Measurements from ENCODE around the gene DNAJB1.
A peak's percentile ranks its signal among the peaks of the same experiment; 100 is the strongest.
"Not testable (repeated sequence)": the region's sequence is repeated elsewhere in the genome, so short reads cannot be mapped to it uniquely, and the experiment has no call there.

Gene DNAJB1

GRCh38 chr19:14520543-14520942, 2.3 kb upstream of the DNAJB1 start:
- DNase-seq (ENCODE audit: low read depth, low spot score) = no peak

DNA sequence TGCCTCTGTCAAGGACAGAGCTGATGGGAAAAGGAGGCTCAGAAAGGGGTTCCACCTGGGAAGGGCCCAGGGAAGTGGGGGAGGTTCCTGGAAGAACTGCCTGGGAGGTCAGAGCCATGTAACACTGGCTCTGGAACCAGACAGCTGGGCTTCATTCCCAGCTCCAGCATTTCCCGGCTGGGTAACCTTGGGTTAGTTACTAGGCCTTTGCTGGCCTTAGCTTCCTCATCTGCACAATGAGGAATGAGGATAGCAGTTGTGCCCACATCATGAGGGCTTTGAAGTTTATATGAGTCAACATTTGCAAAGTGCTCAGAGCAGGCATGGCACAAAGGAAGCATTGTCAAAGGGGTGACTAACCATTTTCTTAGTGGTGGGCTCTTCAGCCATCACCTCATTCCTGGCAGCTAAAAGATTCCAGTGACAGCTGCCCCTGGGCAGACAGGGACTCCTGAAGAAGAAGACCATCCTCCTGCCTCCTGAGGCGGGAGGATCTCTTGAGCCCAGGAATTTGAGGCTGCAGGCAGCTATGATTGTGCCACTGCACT, 1.7 kb upstream of the DNAJB1 start:
- no peak for DNase-seq (ENCODE audit: low read depth, low spot score)

DNA sequence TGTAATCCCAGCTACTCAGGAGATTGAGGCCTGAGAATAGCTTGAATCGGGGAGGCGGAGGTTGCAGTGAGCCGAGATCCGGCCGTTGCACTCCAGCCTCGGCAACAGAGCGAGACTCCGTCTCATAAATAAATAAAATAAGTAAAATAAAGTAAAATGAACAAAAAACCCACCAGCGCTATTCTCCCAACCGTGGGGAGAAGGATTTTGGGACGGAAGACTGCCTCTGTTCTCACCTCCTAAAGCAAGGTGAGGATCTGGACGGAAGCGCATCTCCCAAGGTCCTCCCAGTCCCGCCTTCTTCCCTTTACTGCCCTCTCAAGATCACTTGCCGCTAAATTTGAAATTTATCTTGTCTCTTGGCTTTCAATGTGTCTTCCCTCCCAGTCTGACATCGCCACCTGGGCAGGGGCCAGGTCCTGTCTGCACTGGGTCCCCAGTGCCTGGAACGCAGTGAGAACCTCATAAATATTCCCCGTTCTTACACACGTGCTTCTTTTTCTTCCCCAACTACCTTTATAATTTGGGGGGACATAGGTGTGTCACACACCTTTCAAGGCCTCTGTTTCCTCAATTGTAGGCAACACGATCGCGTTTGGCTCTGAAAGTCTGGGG, 1.2 kb upstream of the DNAJB1 start:
- no peak for DNase-seq (ENCODE audit: low read depth, low spot score)

DNA sequence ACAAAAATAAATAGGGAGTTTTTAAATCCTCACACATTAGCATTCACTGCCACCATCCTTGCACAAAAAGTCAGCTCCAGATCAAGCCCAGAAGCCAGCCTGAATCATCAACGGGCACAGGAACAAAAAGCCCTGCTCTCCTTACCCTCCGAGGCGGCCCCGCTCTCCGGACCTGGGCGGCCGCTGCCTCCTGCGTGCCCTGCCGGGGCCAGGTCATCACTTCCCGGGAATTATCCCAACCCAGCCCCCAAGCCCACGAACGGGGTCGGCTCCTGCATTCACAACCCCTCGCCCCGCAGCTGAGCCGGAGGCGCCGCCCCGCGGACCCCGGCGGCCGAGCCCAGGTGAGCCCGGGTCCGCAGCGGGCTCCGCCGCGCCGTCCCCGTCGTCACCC, 754 bp downstream of the DNAJB1 start:
- no peak for DNase-seq (ENCODE audit: low read depth, low spot score)

GRCh38 chr19:14516746-14517438, 1.3 kb downstream of the DNAJB1 start:
- no peak for DNase-seq (ENCODE audit: low read depth, low spot score)

DNA sequence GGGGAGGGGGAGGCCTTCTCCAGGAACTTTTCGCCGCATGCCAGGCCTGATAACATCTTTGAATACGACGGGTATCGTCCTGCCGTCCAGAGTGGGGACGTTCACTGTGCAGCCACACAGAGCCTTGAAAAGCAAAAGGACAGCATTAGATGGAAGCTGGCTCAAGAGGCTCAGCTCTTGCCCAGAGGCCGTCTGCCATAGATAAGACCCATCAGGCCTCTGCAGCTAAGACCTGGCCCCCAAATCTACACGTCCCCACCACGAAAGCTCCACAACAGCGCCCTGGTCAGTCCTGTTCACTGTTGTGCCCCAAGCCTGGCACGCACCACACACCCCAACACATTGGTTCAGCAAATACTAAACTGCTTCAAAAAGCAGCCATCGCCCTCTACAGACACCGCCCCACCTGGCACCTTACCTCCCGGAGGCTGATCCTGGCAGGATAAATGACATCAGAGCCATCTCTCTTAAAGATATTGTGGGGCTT, 2.1 kb downstream of the DNAJB1 start:
- no peak for DNase-seq (ENCODE audit: low read depth, low spot score)

DNA sequence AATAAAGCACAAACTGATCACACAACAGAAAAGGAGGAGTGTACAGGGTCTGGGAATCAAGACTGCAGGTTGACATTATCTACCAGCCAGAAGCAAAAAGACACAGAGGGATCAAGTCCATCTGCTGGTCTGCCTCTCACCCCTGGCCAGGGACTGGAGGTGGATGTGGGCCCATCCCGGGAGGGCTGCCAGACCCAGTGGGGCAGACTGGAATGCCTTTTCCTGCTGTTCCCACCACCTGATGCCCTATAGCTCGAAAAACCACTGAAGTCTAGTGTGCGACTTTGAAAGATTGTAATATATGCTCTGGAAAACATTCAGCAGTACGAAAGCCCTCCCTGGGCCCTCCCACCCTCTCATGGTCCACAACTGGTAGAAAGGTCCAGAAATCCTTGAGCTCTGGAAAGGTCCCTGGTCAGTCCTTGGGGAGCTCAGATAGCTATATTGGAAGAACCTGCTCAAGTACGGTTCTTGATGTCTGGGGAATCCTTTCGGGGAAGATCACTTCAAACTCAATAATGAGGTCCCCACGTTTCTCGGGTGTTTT, 2.6 kb downstream of the DNAJB1 start:
- DNase-seq (ENCODE audit: low read depth, low spot score) = no peak

DNA sequence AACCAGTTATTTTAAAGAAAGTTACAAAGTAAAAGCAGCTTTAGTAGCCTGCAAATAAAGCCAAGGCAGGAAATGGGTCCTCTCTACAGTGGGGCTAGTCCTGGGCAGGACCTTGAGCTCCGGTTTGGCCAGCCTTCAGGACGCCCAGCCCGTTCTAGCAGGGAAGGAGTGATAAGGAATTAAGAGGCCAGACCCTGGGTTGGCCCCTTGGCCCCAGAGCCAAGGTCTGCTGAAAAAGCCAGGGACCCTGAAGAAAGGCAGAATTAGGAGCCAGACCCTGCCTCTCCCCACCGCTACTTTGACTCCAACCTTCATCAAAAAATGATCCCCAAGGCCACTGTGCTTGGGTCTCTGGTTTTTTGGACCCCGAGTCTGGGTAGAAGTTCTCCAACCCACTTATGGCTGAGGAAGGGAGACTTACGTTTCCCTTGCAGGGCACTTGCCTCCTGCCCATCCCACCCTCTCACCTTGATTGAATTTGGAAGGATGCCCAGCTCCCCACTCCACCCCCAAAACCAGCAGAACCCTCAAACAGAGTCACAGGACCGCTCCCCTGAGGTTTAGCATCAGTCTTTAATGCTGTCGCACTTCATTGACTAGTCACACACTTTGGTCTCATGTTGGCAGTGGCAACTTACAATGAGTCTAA, 3.9 kb downstream of the DNAJB1 start:
- DNase-seq (ENCODE audit: low read depth, low spot score) = no peak

- DNase-seq (ENCODE audit: low read depth, low spot score) = no peak
Measured at GRCh38 chr19:14512406-14512961, 5.7 kb downstream of the DNAJB1 start.

DNA sequence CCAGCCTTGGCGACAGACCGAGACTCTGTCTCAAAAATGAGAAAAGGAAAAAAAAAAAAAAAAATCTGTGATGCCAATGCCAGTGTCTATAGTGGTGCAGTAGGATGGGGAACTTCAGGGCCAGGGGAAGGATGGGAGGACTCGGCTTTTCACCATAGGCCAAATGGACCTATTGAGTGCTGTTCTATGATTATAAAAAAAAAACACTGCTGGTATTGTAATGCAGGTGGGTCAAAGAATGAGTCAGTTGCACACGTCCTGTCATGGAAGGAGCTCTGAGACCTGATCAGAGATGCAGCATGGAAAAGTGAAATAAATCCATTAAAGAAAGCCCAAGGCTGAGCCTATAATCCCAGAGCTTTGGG, 7.0 kb downstream of the DNAJB1 start:
- DNase-seq (ENCODE audit: low read depth, low spot score) = no peak

DNA sequence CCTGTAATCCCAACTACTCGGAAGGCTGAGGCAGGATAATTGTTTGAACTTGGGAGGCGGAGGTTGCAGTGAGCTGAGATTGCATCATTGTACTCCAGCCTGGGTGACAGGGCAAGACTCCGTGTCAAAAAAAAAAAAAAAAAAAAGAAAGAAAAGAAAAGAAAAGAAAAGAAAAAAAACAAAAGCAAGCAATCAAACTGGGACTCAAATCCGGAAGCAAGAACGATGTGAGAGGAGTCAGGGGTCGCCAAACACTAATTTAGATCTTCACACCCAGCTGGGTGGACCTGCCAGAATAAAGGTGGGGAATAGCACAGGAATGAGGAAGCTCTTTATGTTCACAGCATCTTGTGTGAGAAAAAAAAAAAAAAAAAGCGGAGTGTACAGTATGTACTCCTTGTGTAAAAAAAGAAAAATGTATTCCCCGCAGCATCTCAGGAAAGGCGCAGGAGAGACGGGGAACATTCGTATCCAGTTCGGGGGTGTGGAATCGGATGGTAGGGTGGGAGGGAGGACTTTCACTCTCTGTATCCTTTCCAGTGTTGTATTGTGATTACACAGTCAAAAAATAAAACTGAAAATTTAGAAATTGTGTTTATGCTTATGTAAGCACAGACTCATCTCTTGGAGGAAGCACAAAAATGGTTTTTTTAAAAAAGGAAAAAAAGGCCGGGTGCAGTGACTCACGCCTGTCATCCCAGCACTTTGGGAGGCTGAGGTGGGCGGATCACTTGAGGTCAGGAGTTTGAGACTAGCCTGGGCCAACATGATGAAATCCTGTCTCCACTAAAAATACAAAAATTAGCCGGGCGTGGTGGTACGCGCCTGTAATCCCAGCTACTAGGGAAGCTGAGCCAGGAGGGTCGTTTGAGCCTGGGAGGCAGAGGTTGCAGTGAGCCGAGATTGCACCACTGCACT, 7.6 kb downstream of the DNAJB1 start:
- DNase-seq (ENCODE audit: low read depth, low spot score) = peak; percentile 46

DNA sequence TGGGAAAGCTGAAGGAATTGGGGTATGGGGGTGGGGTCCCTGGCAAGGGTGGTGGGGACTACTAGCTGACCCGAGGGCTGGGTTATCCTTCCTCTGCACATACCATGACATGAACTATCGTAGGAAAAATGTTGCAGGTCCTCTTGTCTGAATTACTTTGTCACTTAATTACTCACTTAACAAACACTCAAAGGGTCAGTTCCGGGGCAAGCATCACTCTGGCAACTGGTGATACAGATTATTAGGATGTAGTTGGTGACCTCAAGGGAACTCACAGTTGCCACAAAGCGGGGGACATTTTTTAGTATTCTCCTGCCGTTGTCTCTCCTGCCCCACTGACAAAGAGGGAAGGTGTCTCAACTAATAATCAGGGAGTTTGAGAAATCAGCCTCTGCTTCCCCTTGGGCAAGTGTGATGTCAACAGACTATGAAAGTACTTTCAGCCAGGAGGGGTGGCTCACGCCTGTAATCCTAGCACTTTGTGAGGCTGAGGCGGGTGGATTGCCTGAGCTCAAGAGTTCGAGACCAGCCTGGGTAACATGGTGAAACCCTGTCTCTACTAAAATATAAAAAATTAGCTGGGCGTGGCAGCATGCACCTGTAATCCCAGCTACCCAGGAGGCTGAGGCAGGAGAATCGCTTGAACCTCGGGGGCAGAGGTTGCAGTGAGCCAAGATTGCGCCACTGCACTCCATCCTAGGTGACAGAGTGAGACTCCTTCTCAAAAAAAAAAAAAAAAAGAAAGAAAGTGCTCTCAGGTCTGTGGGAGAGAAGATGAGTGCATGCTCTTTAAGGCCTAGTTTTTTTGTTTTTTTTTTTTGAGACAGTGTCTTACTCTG, 10.3 kb downstream of the DNAJB1 start:
- DNase-seq (ENCODE audit: low read depth, low spot score) = no peak

GRCh38 chr19:14505488-14506239, 12.5 kb downstream of the DNAJB1 start:
- no peak for DNase-seq (ENCODE audit: low read depth, low spot score)

DNA sequence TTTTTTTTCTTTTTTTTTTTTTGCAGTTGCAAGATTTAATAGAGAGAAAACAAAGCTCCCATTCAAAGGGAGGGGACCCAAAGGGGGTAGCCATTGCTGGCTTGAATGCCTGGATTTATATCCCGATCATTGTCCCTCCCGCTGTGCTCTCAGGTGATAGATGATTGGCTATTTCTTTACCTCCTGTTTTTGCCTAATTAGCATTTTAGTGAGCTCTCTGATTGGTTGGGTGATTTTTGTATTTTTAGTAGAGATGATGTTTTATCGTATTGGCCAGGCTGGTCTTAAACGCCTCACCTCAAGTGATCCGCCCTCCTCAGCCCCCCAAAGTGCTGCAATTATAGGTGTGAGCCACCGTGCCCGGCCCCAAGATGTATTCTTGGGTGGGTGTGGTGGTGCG, 13.6 kb downstream of the DNAJB1 start:
- DNase-seq (ENCODE audit: low read depth, low spot score) = not testable (repeated sequence)

DNA sequence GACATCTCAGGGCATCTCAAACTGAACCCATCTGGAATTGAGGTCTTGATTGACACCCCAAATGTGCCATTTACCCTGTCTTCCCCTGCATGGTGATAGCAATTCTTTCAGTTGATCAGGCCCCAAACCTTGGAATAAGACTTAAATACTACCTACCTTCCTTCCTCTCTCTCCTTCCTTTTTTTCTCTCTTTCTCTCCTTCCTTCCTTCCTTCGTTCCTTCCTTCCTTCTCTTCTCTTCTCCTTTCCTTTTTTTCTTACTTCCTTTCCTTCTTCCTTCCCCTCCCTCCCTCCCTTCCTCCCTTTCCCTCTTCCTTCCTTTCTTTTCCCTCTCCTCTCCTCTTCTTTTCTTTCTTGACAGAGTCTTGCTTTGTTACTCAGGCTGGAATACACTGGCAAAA, 14.9 kb downstream of the DNAJB1 start:
- DNase-seq (ENCODE audit: low read depth, low spot score) = no peak

DNA sequence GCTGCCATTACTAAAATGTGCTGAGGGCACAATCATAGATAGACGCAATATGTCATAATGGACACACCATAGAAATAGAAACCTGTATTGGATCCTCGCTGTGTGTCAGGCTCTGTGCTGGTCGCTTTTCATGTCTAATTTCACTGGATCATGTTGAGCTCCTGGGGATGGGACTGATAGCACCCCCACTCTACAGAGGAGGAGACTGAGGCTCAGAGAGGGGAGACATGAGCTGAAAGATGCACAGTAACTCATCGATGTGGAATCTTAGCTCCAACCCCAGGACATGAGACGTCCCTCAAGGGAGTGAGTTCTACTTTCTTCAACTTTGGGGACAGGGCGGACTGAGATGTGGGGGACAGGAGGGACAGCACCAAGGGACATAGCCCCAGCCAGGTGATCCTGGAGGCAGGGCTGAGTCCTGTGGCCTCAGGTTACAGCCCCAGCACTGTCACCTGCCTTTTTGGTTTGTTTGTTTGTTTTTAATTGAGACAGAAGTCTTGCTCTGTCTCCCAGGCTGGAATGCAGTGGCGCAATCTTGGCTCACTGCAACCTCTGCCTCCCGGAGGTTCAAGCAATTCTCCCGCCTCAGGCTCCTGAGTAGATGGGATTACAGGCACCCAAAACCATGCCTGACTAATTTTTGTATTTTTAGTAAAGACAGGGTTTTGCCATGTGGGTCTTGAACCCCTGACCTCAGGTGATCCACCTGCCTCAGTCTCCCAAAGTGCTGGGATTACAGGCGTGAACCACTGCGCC, 15.7 kb downstream of the DNAJB1 start:
- DNase-seq (ENCODE audit: low read depth, low spot score) = no peak

DNA sequence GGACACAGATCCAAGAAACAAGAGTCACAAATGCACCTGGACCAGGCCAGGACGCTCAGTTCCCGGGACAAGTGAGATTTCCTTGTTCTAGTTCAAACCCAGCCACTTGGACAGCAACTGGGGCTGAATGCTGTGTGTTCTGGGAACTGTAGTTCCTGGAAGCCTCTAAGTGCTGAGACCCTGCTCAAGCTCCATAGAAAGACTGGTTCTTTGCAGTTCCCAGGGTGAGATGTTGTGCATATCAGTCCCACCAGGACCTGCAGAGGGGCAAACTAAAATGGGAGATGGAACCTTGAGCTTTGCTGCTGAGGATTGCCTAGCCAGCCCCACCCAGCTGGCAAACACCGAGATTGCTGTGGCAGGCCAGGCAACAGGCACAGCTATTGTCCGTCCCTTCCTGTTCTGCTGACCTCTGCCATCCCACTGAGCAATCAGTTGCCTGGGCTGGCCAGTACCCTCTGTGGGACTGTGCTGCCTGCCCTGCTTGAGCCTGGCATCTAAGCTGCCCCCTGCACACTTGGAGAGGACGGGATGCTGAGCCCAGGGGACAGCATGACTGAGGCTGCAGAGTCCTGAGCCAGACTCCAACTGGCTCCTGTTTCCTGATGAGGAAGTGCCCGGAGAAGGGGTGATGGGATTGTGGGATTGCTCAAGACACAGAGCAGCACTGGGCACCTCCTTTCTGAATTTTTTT, 20.8 kb downstream of the DNAJB1 start:
- DNase-seq (ENCODE audit: low read depth, low spot score) = no peak

GRCh38 chr19:14496834-14497227, 21.4 kb downstream of the DNAJB1 start:
- DNase-seq (ENCODE audit: low read depth, low spot score) = no peak
